Epithelial cell of esophagus (primary cell): ENCODE data around the gene DNAH17.

Experiments used
- DNase-seq: peaks from one replicate; pipeline ENCODE4 v3.0.0; 2010; ENCODE audit warnings: low read depth
- H3K4me3 ChIP-seq: 2 replicates; pipeline ENCODE4 v1.5.1; 2011; ENCODE audit warnings: mild to moderate bottlenecking, low read length, control low read depth
- CTCF ChIP-seq: IDR thresholded peaks from 2 replicates; pipeline ENCODE4 v1.5.1; 2011; ENCODE audit warnings: low read depth, mild to moderate bottlenecking, low read length, control low read depth, inconsistent platforms; ENCODE audit not compliant: insufficient read depth; ENCODE audit errors: missing control alignments

DNAH17 gene

GRCh38 chr17:78559749-78560368 is 17.3 kb downstream of the DNAH17 start:
- H3K4me3 ChIP-seq: no peak overlapping the region
- DNase-seq: no peak
- TF ChIP-seq CTCF: no peak

GRCh38 chr17:78558989-78559388 is 18.2 kb downstream of the DNAH17 start:
- no peak overlapping the region for H3K4me3 ChIP-seq
- no peak for DNase-seq
- no peak for TF ChIP-seq CTCF

GRCh38 chr17:78558181-78558850 is 18.9 kb downstream of the DNAH17 start:
- DNase-seq: peak; percentile 21
- no peak for TF ChIP-seq CTCF
- no peak overlapping the region for H3K4me3 ChIP-seq

DNA sequence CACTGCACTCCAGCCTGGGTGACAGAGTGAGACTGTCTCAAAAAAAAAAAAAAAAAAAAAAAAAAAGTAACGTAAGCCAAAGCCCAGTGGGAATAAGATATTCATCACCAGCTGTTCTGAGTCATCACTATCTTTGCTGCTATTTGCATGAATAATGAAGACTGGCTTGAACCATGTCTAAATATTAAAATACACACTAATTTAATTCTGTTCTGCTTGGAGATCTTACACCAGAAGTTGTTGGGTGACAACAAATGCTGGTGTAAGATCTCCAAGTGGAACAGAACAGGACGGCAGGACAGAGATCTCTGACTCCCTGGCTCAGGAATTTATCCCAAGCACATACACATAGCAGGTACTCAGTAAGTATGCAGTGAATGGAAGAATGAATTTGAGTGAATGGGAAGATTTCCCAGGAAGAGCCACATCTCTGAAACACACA is 19.6 kb downstream of the DNAH17 start:
- no peak for TF ChIP-seq CTCF
- H3K4me3 ChIP-seq: no peak overlapping the region
- peak; percentile 75 for DNase-seq

- H3K4me3 ChIP-seq: no peak overlapping the region
- DNase-seq: no peak
- TF ChIP-seq CTCF: no peak
Observed at GRCh38 chr17:78556812-78557211, 20.4 kb downstream of the DNAH17 start.

DNA sequence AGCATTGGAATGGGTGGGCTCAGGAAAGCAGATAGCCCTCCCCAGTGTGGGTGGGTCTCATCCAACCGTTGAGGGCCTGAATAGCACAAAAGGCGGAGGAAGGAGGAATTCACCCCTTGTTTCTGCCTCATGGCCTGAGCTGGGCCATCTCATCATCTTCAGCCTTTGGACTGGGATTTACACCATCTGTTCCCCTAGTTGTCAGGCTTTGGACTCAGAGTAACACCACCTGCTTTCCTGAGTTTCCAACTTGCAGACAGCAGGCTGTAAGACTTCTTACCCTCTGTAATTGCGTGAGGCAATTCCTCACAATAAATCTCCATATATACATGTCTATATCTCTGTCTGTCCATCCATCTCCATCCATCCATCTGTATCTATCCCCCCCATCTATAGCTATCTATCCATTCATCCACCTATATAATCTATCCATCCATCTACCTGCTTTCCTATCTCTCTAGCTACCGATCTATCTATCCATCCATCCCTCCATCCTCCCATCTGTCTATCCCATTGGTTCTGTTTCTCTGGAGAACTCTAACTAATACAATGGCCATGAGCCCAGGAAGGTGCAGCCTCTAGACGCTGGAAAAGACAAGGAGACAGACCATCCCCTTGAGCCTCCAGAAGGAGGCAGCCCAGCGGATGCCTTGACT is 21.3 kb downstream of the DNAH17 start:
- no peak for DNase-seq
- no peak overlapping the region for H3K4me3 ChIP-seq
- TF ChIP-seq CTCF: no peak
